Daoy (cell line): ENCODE measurements around the gene PIR. TPM values are rescaled to one million over a fixed set of nuclear protein-coding genes. Genes with fewer than 3 reads are reported as not detected.

ENCODE experiments used
- DNase-seq: peaks from one replicate; pipeline ENCODE4 v3.0.0-alpha.2; 2015; ENCODE audit warnings: low read depth
- total RNA-seq: library from RNA; depleted of rRNA; stranded (reverse); fragments of >200 nt; shearing (Covaris generic); gene quantifications from 2 replicates; pipeline ENCODE4 v1.2.3, GENCODE V29; 2014

Gene PIR
- total RNA-seq, 1 experiment from 2014 or later = 44.9 TPM

- no peak for DNase-seq
Measured at GRCh38 chrX:15483891-15484290, 9.2 kb downstream of the PIR start.

DNA sequence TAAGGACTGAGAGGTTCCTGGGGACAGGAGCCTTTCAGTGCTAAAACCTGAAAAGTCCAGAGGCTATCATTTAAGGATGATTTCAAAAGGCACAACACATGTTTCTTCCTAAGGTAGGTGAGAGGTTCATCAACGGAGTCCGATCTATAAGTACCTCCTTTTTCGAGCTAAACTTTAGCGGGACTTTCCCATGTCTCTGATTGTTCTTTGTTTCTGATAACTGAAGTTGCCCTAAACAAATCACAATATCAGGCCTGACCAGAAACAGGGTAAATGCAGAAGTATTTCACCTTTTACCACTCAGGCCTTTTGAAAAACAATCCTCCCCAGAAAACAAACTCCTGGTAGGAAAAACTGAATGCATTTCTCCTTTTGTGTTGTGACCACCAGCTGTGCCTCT is 17.6 kb downstream of the PIR start:
- no peak for DNase-seq

DNA sequence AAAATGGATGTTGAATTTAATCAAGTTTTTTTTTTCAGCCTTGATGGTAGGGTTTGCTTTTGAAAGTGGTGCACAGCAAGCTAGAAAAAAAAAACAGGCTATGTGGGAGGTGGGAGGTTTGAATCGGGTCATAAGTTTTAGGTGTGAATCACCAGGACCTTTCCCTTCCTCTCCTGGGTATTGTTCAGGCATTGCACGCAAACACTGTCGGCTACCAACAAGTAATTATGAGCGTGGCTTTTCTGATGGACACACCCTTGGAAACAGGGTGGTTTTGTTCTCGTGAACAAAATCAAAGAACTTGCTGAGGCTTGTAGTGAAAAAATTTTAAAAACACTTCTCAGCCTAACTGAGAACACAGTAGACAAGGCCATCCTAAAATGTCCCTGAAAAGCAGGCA is 18.1 kb downstream of the PIR start:
- peak; percentile 81 for DNase-seq

- no peak for DNase-seq
Measured at GRCh38 chrX:15474028-15474427, 19.1 kb downstream of the PIR start.

- DNase-seq = no peak
Measured at GRCh38 chrX:15472531-15472930, 20.6 kb downstream of the PIR start.

DNA sequence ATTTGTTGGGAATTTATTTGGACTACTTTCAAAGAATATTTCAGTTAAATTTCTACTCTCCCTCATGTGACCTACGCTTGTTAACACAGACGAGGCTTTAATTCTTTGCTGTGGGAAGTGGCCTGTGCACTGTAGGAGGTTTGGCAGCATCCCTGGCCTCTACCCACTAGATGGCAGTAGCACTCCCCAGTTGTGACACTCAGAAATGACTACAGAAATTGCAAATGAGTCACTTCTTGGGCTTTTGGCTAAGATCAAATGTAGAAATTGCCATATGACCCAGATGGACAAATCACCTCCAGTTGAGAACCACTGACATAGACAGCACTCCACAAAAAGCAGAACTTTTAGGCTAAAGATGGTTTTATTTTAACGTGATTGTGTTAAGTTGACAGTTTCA is 22.1 kb downstream of the PIR start:
- DNase-seq = peak; percentile 54

- DNase-seq = no peak
Measured at GRCh38 chrX:15469613-15470012, 23.5 kb downstream of the PIR start.

- DNase-seq = peak; percentile 23
Measured at GRCh38 chrX:15468036-15468435, 25.1 kb downstream of the PIR start.

DNA sequence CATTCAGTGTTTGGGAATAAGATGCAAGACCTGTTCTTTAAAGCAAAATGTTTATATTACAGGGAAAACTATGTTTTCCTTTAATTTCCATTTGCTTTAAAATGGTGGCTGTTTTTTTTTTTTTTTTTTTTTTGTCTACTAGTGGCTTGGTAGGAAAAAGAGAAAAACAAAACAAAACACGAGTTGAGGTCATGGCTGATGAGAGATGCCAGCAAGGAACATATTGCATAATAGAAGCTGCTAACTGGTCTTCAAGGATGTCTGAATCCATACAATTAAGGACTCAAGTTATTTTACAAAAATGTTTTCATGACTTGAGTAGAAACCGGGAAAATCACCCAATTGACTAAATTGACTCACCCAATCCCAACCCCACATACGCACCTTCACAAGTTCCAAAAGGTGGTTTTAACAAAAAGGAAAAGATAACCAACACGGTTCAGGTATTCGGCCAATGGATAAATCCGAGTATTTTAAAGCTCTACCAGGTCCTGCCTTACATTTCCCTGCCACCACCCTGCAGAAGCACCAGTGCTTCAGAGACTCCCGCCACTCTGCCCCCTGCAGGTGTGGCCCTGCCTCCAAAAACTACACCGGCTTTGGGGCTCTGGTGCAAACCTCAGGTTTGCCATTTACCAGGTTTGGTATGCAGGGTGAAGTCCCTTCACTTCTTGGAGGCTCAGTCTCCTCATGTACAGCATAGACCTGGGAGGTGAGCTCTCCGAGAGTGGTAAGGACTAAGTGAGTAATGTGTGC is 27.1 kb downstream of the PIR start:
- DNase-seq = no peak

DNA sequence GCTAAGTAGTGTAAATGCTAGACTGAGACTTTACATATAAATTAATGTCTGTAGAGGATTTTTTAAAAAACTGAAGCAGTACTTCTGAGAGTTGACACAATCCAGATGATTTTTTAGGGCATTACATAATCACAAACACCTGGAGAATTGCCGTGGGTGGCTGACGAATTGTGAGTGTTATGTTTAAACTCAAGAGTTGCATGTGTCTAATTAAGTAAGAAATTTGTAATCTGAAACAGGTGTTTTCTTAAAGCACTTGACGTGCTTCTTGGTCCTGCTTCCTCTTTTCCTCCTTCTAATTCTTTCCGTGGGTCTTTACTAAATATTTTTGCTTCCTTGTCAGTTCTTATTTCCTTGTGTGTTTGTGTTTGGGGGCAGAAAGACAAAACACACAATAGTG is 27.8 kb downstream of the PIR start:
- no peak for DNase-seq

- DNase-seq = no peak
Measured at GRCh38 chrX:15464704-15465103, 28.4 kb downstream of the PIR start.

GRCh38 chrX:15451913-15452312 is 41.2 kb downstream of the PIR start:
- no peak for DNase-seq

- peak; percentile 0 for DNase-seq
Measured at GRCh38 chrX:15448010-15448639, 45.0 kb downstream of the PIR start.

DNA sequence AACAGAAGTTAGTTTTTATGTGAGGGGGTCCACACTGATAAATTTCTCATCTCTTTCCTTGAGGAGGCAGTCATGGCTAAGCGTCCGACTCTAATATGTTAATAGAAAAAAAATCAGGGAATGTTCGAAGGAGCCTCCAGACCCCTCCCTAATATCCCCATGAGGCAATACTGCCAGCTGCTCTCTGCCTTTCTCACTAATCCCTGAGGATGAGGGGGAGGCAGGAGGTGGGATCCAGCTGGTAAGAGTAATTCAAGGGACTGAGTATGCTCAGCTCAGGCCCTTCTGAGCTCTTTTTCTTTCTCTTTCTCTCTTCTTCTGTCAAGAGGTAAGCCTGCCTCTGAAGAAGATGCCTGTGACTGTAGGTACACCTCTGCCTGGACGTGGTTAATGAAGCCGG is 51.7 kb downstream of the PIR start:
- DNase-seq = no peak

GRCh38 chrX:15438332-15438731 is 54.8 kb downstream of the PIR start:
- DNase-seq = no peak

DNA sequence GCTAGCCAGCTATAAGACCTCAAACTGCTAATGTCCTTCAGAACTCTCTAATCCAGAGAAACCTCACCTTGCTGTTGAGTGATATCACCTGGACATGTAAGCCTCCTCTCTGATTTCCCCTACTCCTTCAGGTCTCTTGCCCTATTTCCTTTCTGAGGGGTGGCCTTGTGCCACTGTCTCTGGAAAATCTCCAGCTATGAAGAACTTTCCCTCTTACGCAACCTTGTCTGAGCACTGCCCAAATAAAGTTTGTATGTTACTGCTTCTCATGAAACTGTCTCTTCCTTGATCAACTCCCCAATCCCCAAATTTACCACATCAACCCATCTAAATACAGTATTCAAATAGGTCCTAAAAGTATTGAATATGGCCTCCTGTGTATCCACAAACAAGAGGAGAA is 55.4 kb downstream of the PIR start:
- no peak for DNase-seq

GRCh38 chrX:15435836-15436619 is 57.1 kb downstream of the PIR start:
- no peak for DNase-seq

GRCh38 chrX:15434205-15434604 is 58.9 kb downstream of the PIR start:
- DNase-seq = no peak

- DNase-seq = no peak
Measured at GRCh38 chrX:15430584-15430983, 62.5 kb downstream of the PIR start.

DNA sequence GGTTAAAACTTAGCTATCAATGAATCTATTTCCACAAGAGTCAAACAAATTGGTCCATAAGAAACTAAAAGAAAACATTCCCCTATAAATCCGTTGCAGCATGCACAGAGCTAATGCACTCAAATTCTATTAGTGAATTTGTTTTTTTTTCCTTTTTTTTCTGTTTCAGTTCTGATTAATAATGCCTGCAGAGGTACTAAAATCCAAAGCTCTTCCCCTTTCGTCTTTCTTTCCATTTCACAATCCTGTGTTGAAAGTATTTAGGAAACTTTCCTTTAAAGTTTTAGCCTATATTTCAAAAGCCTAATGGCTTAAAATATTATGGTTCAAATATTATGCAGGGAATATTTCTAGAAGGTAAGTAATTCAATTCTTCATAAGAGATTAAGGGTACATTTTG is 63.1 kb downstream of the PIR start:
- no peak for DNase-seq

GRCh38 chrX:15425024-15425423 is 68.1 kb downstream of the PIR start:
- DNase-seq = no peak

- no peak for DNase-seq
Measured at GRCh38 chrX:15418707-15419181, 74.4 kb downstream of the PIR start.
